ENCODE data around the gene FRK.

Gene FRK

GRCh38 chr6:116033687-116034303 is 26.9 kb downstream of the FRK start:
- DNase-seq = no peak

- no peak for DNase-seq
These were observed 29.9 kb downstream of the FRK start for GRCh38 chr6:116030770-116031169.

DNA sequence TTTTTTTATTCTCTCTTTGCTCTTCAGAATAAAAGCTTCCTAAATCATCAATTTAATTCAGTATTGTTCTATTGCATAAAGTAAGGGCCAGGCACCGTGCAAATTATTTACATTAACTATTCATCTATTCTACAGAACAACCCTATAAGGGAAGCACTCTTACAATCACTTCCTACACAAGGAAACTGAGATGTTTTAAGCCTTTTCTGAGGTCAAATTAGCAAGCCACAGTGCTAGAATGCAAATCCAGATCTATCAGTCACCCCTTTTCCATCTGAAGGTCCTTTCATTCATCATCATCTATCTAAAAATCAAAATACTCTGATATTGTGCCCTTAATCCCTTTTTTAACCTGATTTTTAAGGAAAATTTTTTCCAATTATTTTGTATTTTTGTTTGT is 31.2 kb downstream of the FRK start:
- no peak for DNase-seq

DNA sequence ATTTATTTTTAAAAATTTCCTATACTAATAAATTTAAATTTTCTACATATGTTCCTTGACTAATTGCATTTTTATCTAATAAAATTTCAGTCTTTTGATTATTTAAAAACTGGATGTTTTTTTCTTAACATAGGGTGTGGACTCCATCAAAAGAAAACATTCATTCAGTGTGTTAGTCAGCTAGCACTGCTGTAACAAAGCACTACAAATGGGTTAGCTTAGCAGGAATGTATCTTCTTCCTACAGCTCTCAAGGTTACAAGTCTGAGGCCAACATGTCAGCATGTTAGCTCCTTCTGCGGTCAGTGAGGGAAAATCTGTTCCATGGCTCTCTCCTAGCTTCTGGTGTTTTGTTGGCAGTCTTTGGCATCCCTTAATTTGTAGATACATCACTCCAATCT is 32.5 kb downstream of the FRK start:
- DNase-seq = no peak

DNA sequence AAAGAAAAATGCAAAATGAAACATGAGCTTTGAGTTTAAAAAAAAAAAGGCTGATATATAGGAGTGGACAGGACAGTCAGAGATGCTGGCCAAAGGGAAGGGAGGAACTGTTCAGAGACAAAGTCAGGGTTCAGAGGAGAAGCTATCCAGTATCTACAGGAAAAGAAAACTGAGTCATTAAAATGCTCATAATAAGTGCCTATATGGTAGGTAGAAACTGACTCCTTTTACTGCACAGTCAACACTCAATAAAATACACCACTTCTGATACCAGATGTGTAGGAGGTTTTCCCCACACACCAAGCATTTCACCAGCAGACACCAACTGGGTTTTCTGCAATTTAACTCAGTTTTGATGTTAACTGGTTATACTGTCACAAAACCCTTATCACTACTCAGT is 32.9 kb downstream of the FRK start:
- DNase-seq = no peak

GRCh38 chr6:116025405-116025804 is 35.3 kb downstream of the FRK start:
- no peak for DNase-seq

DNA sequence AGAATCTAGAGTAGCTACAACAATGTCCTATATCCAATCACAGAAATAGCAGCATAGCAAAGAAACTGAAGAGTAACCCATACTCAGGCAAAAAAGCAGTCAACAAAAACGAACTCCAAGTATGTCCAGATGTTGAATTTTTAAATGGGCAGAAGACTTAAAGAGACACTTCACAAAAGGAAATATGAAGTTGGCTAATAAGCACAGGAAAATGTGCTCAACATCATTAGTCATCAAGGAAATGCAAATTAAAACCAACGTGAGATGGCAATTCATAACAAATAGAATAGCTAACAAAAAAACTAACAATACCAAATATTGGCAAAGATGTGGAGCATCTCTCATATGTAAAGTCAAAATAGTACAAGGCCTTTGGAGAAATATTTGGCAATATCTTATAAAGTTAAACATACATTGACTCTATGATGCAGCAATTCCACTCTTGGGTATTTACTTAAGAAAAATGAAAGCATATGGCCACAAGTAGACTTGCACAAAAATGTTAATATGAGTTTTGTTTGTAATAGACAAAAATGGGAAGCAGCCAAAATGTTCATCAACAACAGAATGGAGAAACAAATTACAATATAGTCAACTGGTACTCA is 37.7 kb downstream of the FRK start:
- peak; percentile 32 for DNase-seq

- no peak for DNase-seq
These were observed 40.0 kb downstream of the FRK start for GRCh38 chr6:116020738-116021137.

DNA sequence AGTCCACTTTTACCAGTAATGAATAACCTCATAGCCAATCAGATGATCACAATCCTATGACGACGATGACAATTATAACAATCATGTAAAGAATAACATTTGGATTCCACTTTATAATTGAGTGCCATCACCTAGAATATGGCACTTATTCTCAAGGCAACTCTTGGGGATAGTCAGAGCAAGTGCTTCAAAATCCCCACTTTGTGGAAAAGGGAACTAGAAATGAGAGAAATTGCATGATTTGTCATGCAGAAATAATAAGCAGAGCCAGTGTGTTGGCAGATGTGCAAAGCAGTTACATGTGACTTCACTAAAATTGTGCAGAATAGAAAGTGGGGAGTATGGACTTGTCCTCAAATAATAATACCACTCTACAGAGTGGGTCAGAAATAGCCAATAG is 41.3 kb downstream of the FRK start:
- no peak for DNase-seq

DNA sequence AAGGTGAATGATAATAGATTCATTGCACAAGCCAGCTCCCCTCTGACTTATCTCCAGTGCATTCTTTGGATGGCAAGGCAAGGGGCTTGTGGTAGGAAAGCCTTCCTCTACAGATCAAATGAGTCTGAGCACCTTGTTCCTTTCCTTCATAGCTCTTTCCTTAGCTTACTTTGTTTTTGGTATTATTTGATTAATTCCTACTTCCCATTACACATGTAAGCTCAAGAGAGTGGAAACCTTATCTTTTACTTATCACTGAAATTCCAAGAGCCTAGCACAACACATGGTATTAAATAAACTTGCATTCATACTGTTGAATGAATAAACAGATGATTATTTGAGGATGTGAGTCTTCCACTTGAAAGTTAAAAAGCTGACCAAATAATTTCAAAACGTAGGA is 41.7 kb downstream of the FRK start:
- DNase-seq = no peak

DNA sequence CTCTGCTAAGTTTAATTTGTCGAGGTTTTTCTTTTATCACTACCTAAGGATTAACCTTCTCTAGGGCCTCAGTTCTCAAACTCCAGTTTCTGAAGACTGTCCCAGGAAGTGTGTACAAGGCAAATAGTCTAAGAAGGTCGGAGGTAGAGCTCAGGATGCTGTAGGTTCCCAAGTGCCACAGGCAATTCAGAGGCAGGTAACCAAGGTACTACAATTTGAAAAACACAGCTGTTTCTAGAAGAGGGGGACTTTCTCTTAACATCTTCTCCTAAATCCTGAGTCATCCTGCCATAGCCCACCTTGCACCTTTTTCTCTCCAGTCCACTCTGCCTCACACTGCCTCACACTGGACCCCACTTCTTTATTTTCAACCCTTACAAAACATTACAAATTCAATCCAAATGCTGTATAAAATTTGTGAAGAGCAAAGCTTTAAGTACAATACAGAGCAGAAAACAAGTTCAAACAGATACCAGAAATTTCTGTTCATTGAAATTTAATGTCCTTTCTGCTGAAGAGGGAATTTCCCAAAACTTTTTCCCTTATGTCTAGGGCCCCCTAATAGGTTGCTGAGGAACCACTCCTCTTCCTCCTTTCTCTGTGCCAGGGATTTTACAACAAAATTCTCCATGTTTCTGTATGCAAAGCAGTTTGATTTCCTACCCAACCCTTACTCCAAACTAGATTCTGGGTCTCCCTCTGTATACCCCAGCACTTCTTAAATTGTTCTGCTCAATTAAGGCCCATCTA is 43.0 kb downstream of the FRK start:
- no peak for DNase-seq

- no peak for DNase-seq
These were observed 43.7 kb downstream of the FRK start for GRCh38 chr6:116016846-116017545.

DNA sequence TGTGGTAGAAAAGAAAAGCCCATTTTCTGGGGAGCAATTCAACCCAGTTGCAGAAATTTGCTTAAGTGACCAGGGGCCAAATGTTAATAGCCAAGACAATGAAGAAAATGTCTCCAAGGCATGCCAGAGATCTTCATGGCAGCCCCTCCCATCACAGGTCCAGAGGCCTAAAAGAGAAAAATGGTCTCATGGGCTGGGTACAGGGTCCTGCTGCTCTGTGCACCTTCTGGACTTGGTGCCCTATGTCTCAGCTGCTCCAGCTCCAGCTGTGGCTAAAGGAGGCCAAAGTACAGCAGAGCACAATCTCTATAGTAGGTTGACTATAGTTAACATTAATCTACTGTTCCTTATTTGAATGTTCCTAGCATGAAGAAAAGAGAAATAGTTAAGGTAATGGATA is 44.7 kb downstream of the FRK start:
- no peak for DNase-seq

- DNase-seq = no peak
These were observed 45.1 kb downstream of the FRK start for GRCh38 chr6:116015561-116015960.

DNA sequence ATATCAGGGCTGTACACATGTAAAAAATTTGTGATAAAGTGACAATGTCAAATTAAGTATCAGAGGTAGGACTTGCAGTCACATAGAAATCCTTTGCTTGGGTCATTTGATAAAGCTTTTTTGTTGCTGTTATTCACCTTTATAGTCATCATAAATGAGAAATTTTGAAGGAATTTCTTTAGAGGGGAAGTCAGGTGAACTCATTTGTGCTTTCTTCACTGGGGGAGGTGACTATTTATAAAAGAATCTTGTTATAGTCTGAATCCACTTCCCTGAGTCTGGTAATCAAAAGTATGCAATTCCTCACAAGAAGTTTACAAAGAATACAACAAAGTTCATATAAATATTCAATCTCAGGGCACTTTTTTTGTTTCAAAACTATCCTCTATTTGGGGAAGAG is 47.7 kb downstream of the FRK start:
- DNase-seq = no peak

- no peak for DNase-seq
These were observed 48.2 kb downstream of the FRK start for GRCh38 chr6:116012471-116012949.

DNA sequence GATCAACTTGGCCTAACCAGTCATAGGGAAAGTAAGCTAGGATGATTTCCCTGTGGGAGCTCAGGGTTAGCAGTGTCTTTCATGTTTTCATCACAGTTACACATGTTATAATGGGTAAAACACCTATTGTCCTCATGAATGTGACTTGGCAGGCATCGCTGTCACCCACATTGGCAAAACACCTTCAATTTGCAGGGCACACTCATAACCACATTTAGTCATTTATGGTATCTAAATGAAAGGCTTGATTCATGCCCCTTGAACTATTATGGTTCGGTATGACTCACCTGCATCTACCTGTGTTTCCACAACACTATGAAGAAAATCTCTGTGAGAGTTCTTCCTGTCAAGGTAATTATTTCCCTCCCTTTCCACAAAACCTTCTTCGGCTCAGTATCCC is 49.2 kb downstream of the FRK start:
- DNase-seq = no peak

DNA sequence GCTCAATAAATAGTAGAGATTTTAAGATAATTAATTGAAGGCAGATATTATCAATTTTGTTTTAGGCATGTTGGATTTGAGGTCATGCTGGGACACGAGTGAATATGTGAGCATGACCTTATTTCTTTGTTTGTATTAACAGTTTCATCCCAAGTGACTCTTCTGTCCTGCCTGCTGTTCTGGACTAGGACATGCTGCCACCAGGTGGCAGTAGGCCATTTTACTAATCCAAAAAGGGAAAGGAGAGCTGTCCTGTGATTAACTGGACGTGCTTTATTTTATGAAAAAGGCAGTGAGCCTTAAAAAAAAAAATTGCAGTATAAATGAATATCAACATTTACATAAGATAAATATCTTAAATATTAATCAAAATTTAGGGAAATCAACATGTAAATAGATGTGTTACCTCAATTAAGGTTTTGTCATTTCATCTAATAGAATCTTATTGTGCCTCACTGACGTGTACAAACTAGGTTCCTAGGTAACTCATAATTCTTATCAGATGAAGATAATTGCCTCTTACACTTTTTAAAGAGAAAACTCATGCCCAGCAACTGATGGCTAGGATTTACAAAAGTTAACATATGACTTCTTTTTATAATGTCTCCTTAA is 49.8 kb downstream of the FRK start:
- peak; percentile 68 for DNase-seq

- DNase-seq = no peak
These were observed 50.3 kb downstream of the FRK start for GRCh38 chr6:116010386-116010785.

DNA sequence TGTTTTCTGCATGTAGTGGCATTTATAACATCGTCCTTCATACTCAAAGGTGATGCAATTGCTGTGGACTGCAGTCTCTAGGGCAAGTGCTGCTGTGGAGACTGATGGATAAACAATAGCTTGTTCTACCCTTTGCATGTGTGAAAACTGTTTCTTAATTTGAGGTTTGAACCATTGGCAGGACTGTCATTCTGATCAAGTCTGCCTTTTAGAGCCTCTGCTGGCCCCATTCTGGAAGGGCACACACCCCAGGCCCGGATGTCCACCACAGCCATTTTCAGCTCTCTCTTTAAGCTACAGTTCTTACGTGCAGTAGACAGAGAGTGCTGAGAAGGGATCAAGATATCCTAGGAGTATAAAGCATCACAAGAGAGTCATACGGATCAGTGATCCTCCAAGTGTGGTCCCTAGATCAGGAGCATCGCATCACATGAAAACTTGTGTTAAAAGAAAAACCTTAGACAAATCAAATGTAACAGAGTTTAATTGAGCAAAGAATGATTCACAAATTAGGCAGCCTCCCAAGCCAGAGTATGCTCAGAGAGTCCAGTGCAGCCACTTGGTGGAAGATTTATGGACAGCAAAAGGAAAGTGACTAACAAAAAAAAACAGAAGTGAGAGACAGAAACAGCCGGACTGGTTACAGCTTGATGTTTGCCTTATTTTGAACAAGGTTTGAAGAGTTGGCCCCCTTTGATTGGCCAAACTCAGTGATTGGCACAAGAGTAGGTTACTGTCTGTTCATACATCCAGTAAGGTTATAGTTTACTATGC is 52.0 kb downstream of the FRK start:
- peak; percentile 73 for DNase-seq

- peak; percentile 53 for DNase-seq
These were observed 55.6 kb downstream of the FRK start for GRCh38 chr6:116004841-116005815.

All from fibroblast of skin of scalp (primary cell).